HG03571 (cell line): ENCODE measurements around the gene MED19.
"Not testable (repeated sequence)": the region's sequence is repeated elsewhere in the genome, so short reads cannot be mapped to it uniquely, and the experiment has no call there.

ENCODE experiments used
- ATAC-seq: cut with Tn5 transposase; IDR thresholded peaks from one replicate; pipeline ENCODE4 v1.9.1; 2021; ENCODE audit not compliant: unreplicated experiment

MED19 gene

GRCh38 chr11:57711414-57712255, at the start of gene MED19:
Gene MED19, minus strand, starts transcription at chr11:57712215. Its CDS starts 36 bp downstream, at chr11:57712179.
- peak; percentile 36 for ATAC-seq

- no peak for ATAC-seq
Observed at GRCh38 chr11:57758174-57758573, 46.2 kb upstream of the MED19 start.

- no peak for ATAC-seq
Observed at GRCh38 chr11:57752954-57753353, 40.9 kb upstream of the MED19 start.

GRCh38 chr11:57751676-57752253, 39.8 kb upstream of the MED19 start, which contains the start of gene BTBD18:
Gene BTBD18, minus strand, starts transcription at chr11:57751819. Its CDS starts 631 bp downstream, at chr11:57751188.
- no peak for ATAC-seq

GRCh38 chr11:57751176-57751575, 39.2 kb upstream of the MED19 start:
- no peak for ATAC-seq

- no peak for ATAC-seq
Observed at GRCh38 chr11:57746920-57747319, 34.9 kb upstream of the MED19 start.

GRCh38 chr11:57745206-57745605, 33.2 kb upstream of the MED19 start:
- no peak for ATAC-seq

- ATAC-seq = no peak
Observed at GRCh38 chr11:57744357-57744756, 32.3 kb upstream of the MED19 start.

- no peak for ATAC-seq
Observed at GRCh38 chr11:57742087-57742452, 30.1 kb upstream of the MED19 start.

GRCh38 chr11:57741132-57742086, 29.4 kb upstream of the MED19 start, which contains the start of gene SELENOH:
Gene SELENOH, plus strand, starts transcription at chr11:57741491. Its CDS starts 105 bp downstream, at chr11:57741596.
- peak; percentile 91 for ATAC-seq

- no peak for ATAC-seq
Observed at GRCh38 chr11:57735619-57736298, 23.7 kb upstream of the MED19 start.

- no peak for ATAC-seq
Observed at GRCh38 chr11:57732661-57733060, 20.6 kb upstream of the MED19 start.

- no peak for ATAC-seq
Observed at GRCh38 chr11:57729479-57729878, 17.5 kb upstream of the MED19 start.

GRCh38 chr11:57728829-57729228, 16.8 kb upstream of the MED19 start:
- ATAC-seq = no peak

GRCh38 chr11:57727185-57727584, 15.2 kb upstream of the MED19 start:
- ATAC-seq = no peak

- not testable (repeated sequence) for ATAC-seq
Observed at GRCh38 chr11:57716726-57717125, 4.7 kb upstream of the MED19 start.

GRCh38 chr11:57713835-57714234, 1.8 kb upstream of the MED19 start:
- ATAC-seq = no peak

- ATAC-seq = peak; percentile 92
Observed at GRCh38 chr11:57712256-57713150, 488 bp upstream of the MED19 start, which contains the start of gene TMX2. Gene TMX2, plus strand, starts transcription at chr11:57712593. Its CDS starts 26 bp downstream, at chr11:57712619.

- ATAC-seq = no peak
Observed at GRCh38 chr11:57709802-57710367, 2.1 kb downstream of the MED19 start.
